HepG2 (cell line): ENCODE data around the gene SKI. TPM values are rescaled to one million over a fixed set of nuclear protein-coding genes. Genes with fewer than 3 reads are reported as not detected.
A peak's percentile ranks its signal among the peaks of the same experiment; 100 is the strongest.

Experiments
- ATF7-NPFF ChIP-seq: sonication (generic); formaldehyde crosslinking; IDR thresholded peaks from 2 replicates; pipeline ENCODE4 v1.8.1; 2023; ENCODE audit warnings: mild to moderate bottlenecking, low read depth, missing genetic modification reagents, moderate library complexity
- BORCS8-MEF2B ChIP-seq: sonication (generic); formaldehyde crosslinking; IDR thresholded peaks from 2 replicates; pipeline ENCODE4 v1.8.0; 2022; ENCODE audit warnings: mild to moderate bottlenecking, missing genetic modification reagents
- FOXM1 ChIP-seq: sonication (generic); formaldehyde crosslinking; IDR thresholded peaks from 2 replicates; pipeline ENCODE4 v1.5.0; 2020; ENCODE audit warnings: missing genetic modification reagents
- GTF2F1 ChIP-seq: fragments of 150-350 bp; IDR thresholded peaks from 2 replicates; pipeline ENCODE4 v1.6.1; 2014; ENCODE audit warnings: low read length
- HNF4G ChIP-seq, 2 experiments: sonication (generic) in 1 of 2; formaldehyde crosslinking in 1 of 2; IDR thresholded peaks; 2 replicates each; pipeline versions ENCODE4 v1.4.0 to v1.6.1; 2011 to 2020; ENCODE audit warnings: borderline replicate concordance in 2 of 2, low read depth in 2 of 2, mild to moderate bottlenecking in 2 of 2, low read length in 1 of 2, missing genetic modification reagents in 1 of 2, moderate library complexity in 1 of 2
- KDM1A ChIP-seq: IDR thresholded peaks from 2 replicates; pipeline ENCODE4 v1.6.1; 2016; ENCODE audit warnings: missing compliant biosample characterization
- MAFF ChIP-seq: IDR thresholded peaks from 2 replicates; pipeline ENCODE4 v1.6.1; 2011; ENCODE audit warnings: low read depth, low read length, improper control_type of control experiment
- MAZ ChIP-seq, 2 experiments: sonication (generic) in 1 of 2; formaldehyde crosslinking in 1 of 2; IDR thresholded peaks; 2 replicates each; pipeline versions ENCODE4 v1.5.0 to v1.6.1; 2012 to 2020; ENCODE audit warnings: low read depth in 2 of 2, mild to moderate bottlenecking in 2 of 2, borderline replicate concordance in 1 of 2, improper control_type of control experiment in 1 of 2, low read length in 1 of 2, missing genetic modification reagents in 1 of 2, moderate library complexity in 1 of 2
- MED13 ChIP-seq: sonication (generic); formaldehyde crosslinking; IDR thresholded peaks from 2 replicates; pipeline ENCODE4 v1.5.0; 2020; ENCODE audit warnings: missing genetic modification reagents
- MXI1 ChIP-seq: IDR thresholded peaks from 3 replicates; pipeline ENCODE4 v1.6.1; 2012; ENCODE audit warnings: low read depth, low read length, inconsistent platforms, borderline replicate concordance
- NFIB ChIP-seq: sonication (generic); formaldehyde crosslinking; IDR thresholded peaks from 2 replicates; pipeline ENCODE4 v1.9.0; 2021; ENCODE audit warnings: missing genetic modification reagents, mild to moderate bottlenecking, borderline replicate concordance
- NRL ChIP-seq: sonication (generic); formaldehyde crosslinking; IDR thresholded peaks from 2 replicates; pipeline ENCODE4 v1.5.0; 2020; ENCODE audit warnings: missing genetic modification reagents, mild to moderate bottlenecking, moderate library complexity, borderline replicate concordance
- SALL2 ChIP-seq: sonication (generic); formaldehyde crosslinking; IDR thresholded peaks from 2 replicates; pipeline ENCODE4 v1.8.1; 2023; ENCODE audit warnings: mild to moderate bottlenecking, missing genetic modification reagents, inconsistent platforms
- SSRP1 ChIP-seq: IDR thresholded peaks from 2 replicates; pipeline ENCODE4 v1.6.1; 2016; ENCODE audit warnings: control low read depth
- TRIM24 ChIP-seq: sonication (generic); formaldehyde crosslinking; IDR thresholded peaks from 2 replicates; pipeline ENCODE4 v1.8.0; 2022; ENCODE audit warnings: mild to moderate bottlenecking, missing genetic modification reagents
- ZNF180 ChIP-seq: sonication (generic); formaldehyde crosslinking; IDR thresholded peaks from 2 replicates; pipeline ENCODE4 v1.4.0; 2020; ENCODE audit warnings: low read depth, missing genetic modification reagents, borderline replicate concordance
- ZNF333 ChIP-seq: sonication (generic); formaldehyde crosslinking; IDR thresholded peaks from 2 replicates; pipeline ENCODE4 v1.4.0; 2020; ENCODE audit warnings: mild to moderate bottlenecking, missing genetic modification reagents, borderline replicate concordance
- ZNF589 ChIP-seq: sonication (generic); formaldehyde crosslinking; conservative IDR thresholded peaks from 2 replicates; pipeline ENCODE4 v1.8.0; 2022; ENCODE audit warnings: mild to moderate bottlenecking, moderate library complexity, missing genetic modification reagents
- polyA plus RNA-seq, 8 experiments: library from polyadenylated mRNA; depleted of rRNA in 3 of 8; stranded (reverse) in 7 of 8; unstranded in 1 of 8; fragments of >200 nt; fragmentation: Illumina TruSeq in 4 of 8; extraction: Trizol in 4 of 8; gene quantifications; 2 replicates each; pipeline versions ENCODE4 v1.2.1 to v1.2.3, GENCODE V29; 2011 to 2016; ENCODE audit warnings: low read depth in 4 of 8, missing spikeins in 1 of 8, mixed read lengths in 1 of 8; ENCODE audit not compliant: insufficient read depth in 1 of 8
- total RNA-seq, 5 experiments: library from RNA; depleted of rRNA; stranded (reverse); fragments of >200 nt; fragmentation: Illumina TruSeq; extraction: Trizol; gene quantifications; 2 replicates each; pipeline ENCODE4 v1.2.3, GENCODE V29; 2016; ENCODE audit warnings: low read depth in 1 of 5
- TF ChIP-seq, protein P1 (sequence below): sonication (generic); formaldehyde crosslinking; IDR thresholded peaks from 2 replicates; pipeline ENCODE4 v1.9.0; 2022; ENCODE audit warnings: low read depth, missing genetic modification reagents
- TF ChIP-seq, protein P2 (sequence below): sonication (generic); formaldehyde crosslinking; IDR thresholded peaks from 2 replicates; pipeline ENCODE4 v1.4.0; 2020; ENCODE audit warnings: missing genetic modification reagents, borderline replicate concordance

Gene SKI
- total and polyA plus RNA-seq, 2 of the 13 experiments (the other 11 are each of a cell fraction or from before 2014, with no cell fraction given) = 4.7 to 6.9 TPM

DNA sequence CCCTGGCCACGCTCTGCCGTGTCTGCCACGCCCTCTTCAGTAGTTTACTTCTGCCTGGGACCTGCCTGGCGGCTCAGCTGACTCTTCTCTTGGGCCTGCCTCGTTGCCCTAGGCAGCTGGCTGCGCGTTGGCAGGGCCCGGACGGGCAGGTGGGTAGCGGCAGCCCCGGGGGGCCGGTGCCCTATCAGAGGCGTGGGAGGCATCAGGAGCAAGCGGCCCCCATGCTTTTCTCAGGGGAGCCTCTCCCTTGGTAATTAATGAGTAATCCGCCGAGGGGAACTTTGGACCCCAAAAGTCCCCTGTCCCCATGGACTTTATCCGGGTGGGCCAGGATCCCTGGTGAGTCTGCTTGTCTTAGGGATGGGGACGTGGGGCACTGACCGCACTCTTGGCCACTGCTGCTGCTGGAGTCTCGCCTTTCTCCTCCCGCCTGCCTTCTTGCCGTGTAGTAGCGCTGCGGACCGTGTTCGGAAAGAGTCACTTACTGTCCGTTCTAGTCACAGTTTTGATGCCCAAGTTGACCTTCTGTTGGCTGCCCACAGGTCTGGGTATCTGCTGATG is 22.7 kb downstream of the SKI start (continued):
- TF ChIP-seq, protein P1, sequence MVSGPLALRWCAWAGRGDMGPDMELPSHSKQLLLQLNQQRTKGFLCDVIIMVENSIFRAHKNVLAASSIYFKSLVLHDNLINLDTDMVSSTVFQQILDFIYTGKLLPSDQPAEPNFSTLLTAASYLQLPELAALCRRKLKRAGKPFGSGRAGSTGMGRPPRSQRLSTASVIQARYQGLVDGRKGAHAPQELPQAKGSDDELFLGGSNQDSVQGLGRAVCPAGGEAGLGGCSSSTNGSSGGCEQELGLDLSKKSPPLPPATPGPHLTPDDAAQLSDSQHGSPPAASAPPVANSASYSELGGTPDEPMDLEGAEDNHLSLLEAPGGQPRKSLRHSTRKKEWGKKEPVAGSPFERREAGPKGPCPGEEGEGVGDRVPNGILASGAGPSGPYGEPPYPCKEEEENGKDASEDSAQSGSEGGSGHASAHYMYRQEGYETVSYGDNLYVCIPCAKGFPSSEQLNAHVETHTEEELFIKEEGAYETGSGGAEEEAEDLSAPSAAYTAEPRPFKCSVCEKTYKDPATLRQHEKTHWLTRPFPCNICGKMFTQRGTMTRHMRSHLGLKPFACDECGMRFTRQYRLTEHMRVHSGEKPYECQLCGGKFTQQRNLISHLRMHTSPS (CRISPR knock-in tag) = peak; percentile 98
- TF ChIP-seq ZNF333 (CRISPR knock-in tag) (no peak), MAZ (IDR thresholded peaks at IDR 0.05; ENCODE audit: borderline replicate concordance, low read depth, low read length) (0 out of 2 replicates have a peak, but pooled peaks have one; percentile 51), MAZ (CRISPR knock-in tag; IDR thresholded peaks at IDR 0.05; ENCODE audit: low read depth) (peak; percentile 34), KDM1A (CRISPR knock-in tag) (0 out of 2 replicates have a peak, but pooled peaks have one; percentile 38), ZNF589 (CRISPR knock-in tag) (no peak), FOXM1 (CRISPR knock-in tag) (no peak), SALL2 (CRISPR knock-in tag) (no peak), GTF2F1 (no peak), NFIB (CRISPR knock-in tag) (no peak), MAFF (no peak), MXI1 (peak; percentile 56; the same call in 1 of the 3 replicates), ATF7-NPFF (0 out of 2 replicates have a peak, but pooled peaks have one; percentile 12), NRL (CRISPR knock-in tag) (no peak; the same call in 1 of the 2 replicates), MED13 (CRISPR knock-in tag) (no peak), ZNF180 (CRISPR knock-in tag) (no peak; the same call in 1 of the 2 replicates), TRIM24 (CRISPR knock-in tag) (no peak), BORCS8-MEF2B (no peak; the same call in 1 of the 2 replicates), HNF4G (IDR thresholded peaks at IDR 0.05; ENCODE audit: borderline replicate concordance, low read depth, low read length) (peak; percentile 90), HNF4G (CRISPR knock-in tag; IDR thresholded peaks at IDR 0.05; ENCODE audit: borderline replicate concordance, low read depth) (peak; percentile 94), SSRP1 (CRISPR knock-in tag) (no peak)
- TF ChIP-seq, protein P2, sequence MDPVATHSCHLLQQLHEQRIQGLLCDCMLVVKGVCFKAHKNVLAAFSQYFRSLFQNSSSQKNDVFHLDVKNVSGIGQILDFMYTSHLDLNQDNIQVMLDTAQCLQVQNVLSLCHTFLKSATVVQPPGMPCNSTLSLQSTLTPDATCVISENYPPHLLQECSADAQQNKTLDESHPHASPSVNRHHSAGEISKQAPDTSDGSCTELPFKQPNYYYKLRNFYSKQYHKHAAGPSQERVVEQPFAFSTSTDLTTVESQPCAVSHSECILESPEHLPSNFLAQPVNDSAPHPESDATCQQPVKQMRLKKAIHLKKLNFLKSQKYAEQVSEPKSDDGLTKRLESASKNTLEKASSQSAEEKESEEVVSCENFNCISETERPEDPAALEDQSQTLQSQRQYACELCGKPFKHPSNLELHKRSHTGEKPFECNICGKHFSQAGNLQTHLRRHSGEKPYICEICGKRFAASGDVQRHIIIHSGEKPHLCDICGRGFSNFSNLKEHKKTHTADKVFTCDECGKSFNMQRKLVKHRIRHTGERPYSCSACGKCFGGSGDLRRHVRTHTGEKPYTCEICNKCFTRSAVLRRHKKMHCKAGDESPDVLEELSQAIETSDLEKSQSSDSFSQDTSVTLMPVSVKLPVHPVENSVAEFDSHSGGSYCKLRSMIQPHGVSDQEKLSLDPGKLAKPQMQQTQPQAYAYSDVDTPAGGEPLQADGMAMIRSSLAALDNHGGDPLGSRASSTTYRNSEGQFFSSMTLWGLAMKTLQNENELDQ (CRISPR knock-in tag) = no peak
